ENCODE results near the gene TBC1D14.
"Not testable (repeated sequence)": the region's sequence is repeated elsewhere in the genome, so short reads cannot be mapped to it uniquely, and the experiment has no call there.

Gene TBC1D14

GRCh38 chr4:6972911-6973310 lies 63.3 kb downstream of the TBC1D14 start:
- DNase-seq (ENCODE audit: low spot score): no peak

GRCh38 chr4:6974138-6974848 lies 64.7 kb downstream of the TBC1D14 start:
- DNase-seq (ENCODE audit: low spot score): peak; percentile 93

GRCh38 chr4:6977846-6978245 lies 68.2 kb downstream of the TBC1D14 start:
- not testable (repeated sequence) for DNase-seq (ENCODE audit: low spot score)

GRCh38 chr4:6983544-6984142 lies 74.0 kb downstream of the TBC1D14 start:
- no peak for DNase-seq (ENCODE audit: low spot score)

- DNase-seq (ENCODE audit: low spot score): no peak
Measured at GRCh38 chr4:6984612-6985425, 75.2 kb downstream of the TBC1D14 start.

- DNase-seq (ENCODE audit: low spot score): peak; percentile 82
Measured at GRCh38 chr4:6986072-6986780, 76.6 kb downstream of the TBC1D14 start.

GRCh38 chr4:6986781-6987587 lies 77.4 kb downstream of the TBC1D14 start:
- DNase-seq (ENCODE audit: low spot score): peak; percentile 92

- no peak for DNase-seq (ENCODE audit: low spot score)
Measured at GRCh38 chr4:6987588-6987961, 77.9 kb downstream of the TBC1D14 start.

GRCh38 chr4:6988016-6988715 lies 78.5 kb downstream of the TBC1D14 start:
- no peak for DNase-seq (ENCODE audit: low spot score)

GRCh38 chr4:6989331-6989923 lies 79.8 kb downstream of the TBC1D14 start:
- DNase-seq (ENCODE audit: low spot score): no peak

- no peak for DNase-seq (ENCODE audit: low spot score)
Measured at GRCh38 chr4:6990661-6991060, 81.0 kb downstream of the TBC1D14 start.

GRCh38 chr4:6991249-6991648 lies 81.6 kb downstream of the TBC1D14 start:
- DNase-seq (ENCODE audit: low spot score): no peak

GRCh38 chr4:6991771-6992557 lies 82.3 kb downstream of the TBC1D14 start:
- DNase-seq (ENCODE audit: low spot score): peak; percentile 51

GRCh38 chr4:6992728-6993677 lies 83.4 kb downstream of the TBC1D14 start:
- DNase-seq (ENCODE audit: low spot score): no peak

GRCh38 chr4:6996481-6996880 lies 86.9 kb downstream of the TBC1D14 start:
- no peak for DNase-seq (ENCODE audit: low spot score)

GRCh38 chr4:6999172-7000086 lies 89.8 kb downstream of the TBC1D14 start:
- DNase-seq (ENCODE audit: low spot score): no peak

GRCh38 chr4:7000421-7001176 lies 91.0 kb downstream of the TBC1D14 start:
- no peak for DNase-seq (ENCODE audit: low spot score)

Measured in hepatic stellate cell (primary cell).